Liver (tissue), 9 donors: ENCODE measurements around the gene OR2A12. TPM values are rescaled to one million over a fixed set of nuclear protein-coding genes. Genes with fewer than 3 reads are reported as not detected.

ENCODE experiments used
- DNase-seq: peaks from one replicate; pipeline ENCODE4 v3.0.0-alpha.2; 2017; ENCODE audit warnings: low spot score
- H3K27ac ChIP-seq, 2 donors: one replicate each; pipeline ENCODE4 v1.7.0; 2013; ENCODE audit warnings: inconsistent platforms in 2 of 2, low read length in 2 of 2, control low read depth in 1 of 2, low read depth in 1 of 2, mild to moderate bottlenecking in 1 of 2
- H3K27me3 ChIP-seq, 4 donors: one replicate each; pipeline versions ENCODE4 v1.6.1 to v1.7.0; 2013; ENCODE audit warnings: low read length in 3 of 4, inconsistent platforms in 1 of 4, mild to moderate bottlenecking in 1 of 4, moderate library complexity in 1 of 4; ENCODE audit not compliant: control insufficient read depth in 4 of 4, insufficient read depth in 4 of 4
- H3K36me3 ChIP-seq, 4 donors: one replicate each; pipeline versions ENCODE4 v1.6.1 to v1.7.0; 2013; ENCODE audit warnings: low read length in 3 of 4, mild to moderate bottlenecking in 3 of 4, low read depth in 1 of 4, moderate library complexity in 1 of 4; ENCODE audit not compliant: control insufficient read depth in 4 of 4, insufficient read depth in 3 of 4
- H3K4me1 ChIP-seq, 4 donors: one replicate each; pipeline versions ENCODE4 v1.6.1 to v1.7.0; 2013; ENCODE audit warnings: low read length in 3 of 4, mild to moderate bottlenecking in 3 of 4, moderate library complexity in 1 of 4; ENCODE audit not compliant: control insufficient read depth in 4 of 4, insufficient read depth in 4 of 4
- H3K4me3 ChIP-seq, 3 donors: one replicate each; pipeline versions ENCODE4 v1.6.1 to v1.7.0; 2013; ENCODE audit warnings: low read length in 3 of 3, control low read depth in 1 of 3, low read depth in 1 of 3, mild to moderate bottlenecking in 1 of 3
- H3K9ac ChIP-seq, 2 donors: one replicate each; pipeline ENCODE4 v1.7.0; 2013; ENCODE audit warnings: low read length in 2 of 2, mild to moderate bottlenecking in 2 of 2, moderate library complexity in 2 of 2, control low read depth in 1 of 2, low read depth in 1 of 2
- H3K9me3 ChIP-seq, 4 donors: one replicate each; pipeline versions ENCODE4 v1.6.1 to v1.7.0; 2013; ENCODE audit warnings: low read length in 3 of 4; ENCODE audit not compliant: control insufficient read depth in 4 of 4
- ATF3 ChIP-seq: IDR thresholded peaks from 2 replicates; pipeline ENCODE4 v1.6.1; 2016; ENCODE audit warnings: antibody characterized with exemption
- CTCF ChIP-seq: fragments of 150-350 bp; IDR thresholded peaks from 2 replicates; pipeline ENCODE4 v1.5.1; 2017; ENCODE audit warnings: improper control_type of control experiment, low read depth, low read length; ENCODE audit not compliant: missing input control
- EGR1 ChIP-seq, 2 donors: IDR thresholded peaks; 2 replicates each; pipeline ENCODE4 v1.6.1; 2016 to 2018; ENCODE audit warnings: antibody characterized with exemption in 2 of 2, low read depth in 2 of 2
- FOXA1 ChIP-seq: IDR thresholded peaks from 2 replicates; pipeline ENCODE4 v1.6.1; 2016; ENCODE audit warnings: antibody characterized with exemption
- FOXA2 ChIP-seq: IDR thresholded peaks from 2 replicates; pipeline ENCODE4 v1.6.1; 2016; ENCODE audit warnings: antibody characterized with exemption
- GABPA ChIP-seq, 2 donors: IDR thresholded peaks in 1 of 2; conservative IDR thresholded peaks in 1 of 2; 2 replicates each; pipeline ENCODE4 v1.6.1; 2016; ENCODE audit warnings: antibody characterized with exemption in 2 of 2, mild to moderate bottlenecking in 1 of 2, moderate library complexity in 1 of 2
- HNF4A ChIP-seq, 2 donors: conservative IDR thresholded peaks; 2 replicates each; pipeline ENCODE4 v1.6.1; 2016; ENCODE audit warnings: antibody characterized with exemption in 2 of 2, mild to moderate bottlenecking in 2 of 2
- HNF4G ChIP-seq: IDR thresholded peaks from 2 replicates; pipeline ENCODE4 v1.6.1; 2016; ENCODE audit warnings: antibody characterized with exemption
- JUND ChIP-seq, 2 donors: IDR thresholded peaks; 2 replicates each; pipeline ENCODE4 v1.6.1; 2016; ENCODE audit warnings: antibody characterized with exemption in 2 of 2
- MAX ChIP-seq: IDR thresholded peaks from 2 replicates; pipeline ENCODE4 v1.6.1; 2016; ENCODE audit warnings: antibody characterized with exemption
- NR2F2 ChIP-seq: IDR thresholded peaks from 2 replicates; pipeline ENCODE4 v1.6.1; 2016; ENCODE audit warnings: antibody characterized with exemption
- RAD21 ChIP-seq, 2 donors: IDR thresholded peaks; 2 replicates each; pipeline ENCODE4 v1.6.1; 2016; ENCODE audit warnings: antibody characterized with exemption in 2 of 2, mild to moderate bottlenecking in 2 of 2
- REST ChIP-seq: IDR thresholded peaks from 2 replicates; pipeline ENCODE4 v1.6.1; 2016; ENCODE audit warnings: antibody characterized with exemption, mild to moderate bottlenecking
- RXRA ChIP-seq, 2 donors: IDR thresholded peaks; 2 replicates each; pipeline ENCODE4 v1.6.1; 2017 to 2018; ENCODE audit warnings: antibody characterized with exemption in 2 of 2, mild to moderate bottlenecking in 1 of 2
- SP1 ChIP-seq: IDR thresholded peaks from 2 replicates; pipeline ENCODE4 v1.6.1; 2018; ENCODE audit warnings: antibody characterized with exemption, mild to moderate bottlenecking
- TAF1 ChIP-seq: conservative IDR thresholded peaks from 2 replicates; pipeline ENCODE4 v1.6.1; 2016; ENCODE audit warnings: antibody characterized with exemption, mild to moderate bottlenecking
- YY1 ChIP-seq: IDR thresholded peaks from 2 replicates; pipeline ENCODE4 v1.6.1; 2016; ENCODE audit warnings: antibody characterized with exemption, mild to moderate bottlenecking
- ZBTB33 ChIP-seq: IDR thresholded peaks from 2 replicates; pipeline ENCODE4 v1.6.1; 2016; ENCODE audit warnings: antibody characterized with exemption
- WGBS: extraction: QIAGEN DNeasy Blood & Tissue Kit; methylation state at CpG from one replicate; pipeline ENCODE4 v1.1.7; 2013; 5-methylcytosine and 5-hydroxymethylcytosine counted together
- polyA plus RNA-seq, 2 donors: library from polyadenylated mRNA; stranded (reverse) in 1 of 2; unstranded in 1 of 2; fragments of 200-250 nt in 1 of 2; fragments of >200 nt in 1 of 2; fragmentation: Nextera tagmentation in 1 of 2; extraction: Ambion mirVana in 1 of 2; gene quantifications; one replicate each; pipeline versions ENCODE4 v1.2.1 to v1.2.3, GENCODE V29; 2013 to 2015
- total RNA-seq, 2 donors: library from RNA; depleted of rRNA; stranded (reverse); fragments of >200 nt; gene quantifications; one replicate each; pipeline ENCODE4 v1.2.3, GENCODE V29; 2014
- donor health status: healthy.
- donor health status: healthy.
- donor health status: healthy.
- donor health status: healthy.
- donor health status: healthy.

OR2A12 gene
- total and polyA plus RNA-seq, 4 donors, result not detected

- TF ChIP-seq JUND (IDR thresholded peaks at IDR 0.05) (no peak), REST (no peak)
These were observed 48.0 kb downstream of the OR2A12 start (continued) for GRCh38 chr7:144134116-144134515.

- 29% methylated on average over 1 of the region's 1 CpG for WGBS
- Histone ChIP-seq H3K9me3 (no peaks in the 10 kb centered on the region), H3K27ac (no peak overlapping the region), H3K9ac (no peak overlapping the region), H3K27me3 (no peaks in the 10 kb centered on the region), H3K4me1 (peaks cover 1 to 7% (median 3%) of the 10 kb centered on the region in 4 donors), H3K4me3 (no peak overlapping the region), H3K36me3 (no peaks in the 10 kb centered on the region)
- no peak for TF ChIP-seq HNF4G
- peak; percentile 69 for TF ChIP-seq ATF3
- TF ChIP-seq GABPA (IDR thresholded peaks at IDR 0.05 in 1 of 2, conservative IDR thresholded peaks at IDR 0.05 in 1 of 2), result no peak
- TF ChIP-seq REST, result no peak
- no peak for TF ChIP-seq EGR1 (IDR thresholded peaks at IDR 0.05; ENCODE audit: low read depth in 2 of 2)
- no peak for TF ChIP-seq RAD21 (IDR thresholded peaks at IDR 0.05)
- TF ChIP-seq JUND (IDR thresholded peaks at IDR 0.05), result no peak
- no peak for TF ChIP-seq ZBTB33
- no peak for TF ChIP-seq SP1
- no peak for TF ChIP-seq TAF1
- peak in 1 of 2 donors; percentile 15 for TF ChIP-seq HNF4A (conservative IDR thresholded peaks at IDR 0.05)
- TF ChIP-seq CTCF, result no peak
- TF ChIP-seq RXRA (IDR thresholded peaks at IDR 0.05), result no peak
- no peak for TF ChIP-seq YY1
- no peak for TF ChIP-seq FOXA2
- TF ChIP-seq FOXA1, result no peak
- no peak for TF ChIP-seq NR2F2
- peak; percentile 10 for TF ChIP-seq MAX
- DNase-seq, result no peak
These were observed 51.4 kb downstream of the OR2A12 start for GRCh38 chr7:144137501-144137900.
